ES-I3 (cell line): Measurements from ENCODE around the gene GK.
"Not testable (repeated sequence)": the region's sequence is repeated elsewhere in the genome, so short reads cannot be mapped to it uniquely, and the experiment has no call there.

Source experiments
- H3K36me3 ChIP-seq: 2 replicates; pipeline ENCODE4 v1.6.1; 2013; ENCODE audit warnings: mild to moderate bottlenecking, low read length, control low read depth, moderate library complexity; ENCODE audit not compliant: insufficient read depth
- H3K4me1 ChIP-seq: 2 replicates; pipeline ENCODE4 v1.6.1; 2013; ENCODE audit warnings: mild to moderate bottlenecking, control low read depth, low read length; ENCODE audit not compliant: insufficient read depth
- H3K9ac ChIP-seq: 2 replicates; pipeline ENCODE4 v1.6.1; 2013; ENCODE audit warnings: low read depth, mild to moderate bottlenecking, low read length, moderate library complexity
- H3K9me3 ChIP-seq: 2 replicates; pipeline ENCODE4 v1.6.1; 2013; ENCODE audit warnings: mild to moderate bottlenecking, low read length, moderate library complexity; ENCODE audit not compliant: control insufficient read depth, insufficient read depth

GK gene

DNA sequence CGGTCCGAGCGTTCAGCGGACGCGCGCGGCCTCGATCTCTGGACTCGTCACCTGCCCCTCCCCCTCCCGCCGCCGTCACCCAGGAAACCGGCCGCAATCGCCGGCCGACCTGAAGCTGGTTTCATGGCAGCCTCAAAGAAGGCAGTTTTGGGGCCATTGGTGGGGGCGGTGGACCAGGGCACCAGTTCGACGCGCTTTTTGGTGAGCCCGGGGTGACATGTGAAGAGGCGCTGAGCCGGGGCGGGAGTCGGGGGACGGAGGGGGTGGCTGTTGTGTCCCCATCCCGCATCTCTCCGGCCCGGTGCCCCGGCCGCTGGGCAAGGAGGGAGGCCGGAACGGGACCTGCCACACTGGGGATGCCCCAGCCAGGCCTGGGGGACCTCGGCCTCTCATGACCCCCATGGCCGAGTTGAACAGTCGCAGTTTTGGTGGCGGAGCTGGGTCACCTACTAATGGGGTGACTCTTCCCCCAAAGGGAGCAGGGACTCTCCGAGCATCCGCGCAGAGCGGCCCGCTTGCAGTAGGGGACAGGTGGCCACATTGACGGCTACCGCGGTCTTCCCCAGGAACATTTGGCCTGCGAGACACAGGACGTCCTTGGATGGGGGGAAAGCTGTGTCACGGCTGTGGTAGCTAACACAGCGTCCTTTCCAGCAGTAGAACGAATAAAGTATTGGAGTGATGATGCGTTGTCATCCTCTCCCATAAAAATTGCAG lies at the start of gene GK:
GK (plus strand) TSS at position 9 of the 717 bp plus-strand sequence; CDS start at position 124, 115 bp downstream.
- H3K4me1 ChIP-seq = peaks cover 3% of the 10 kb centered on the region; the same call in 1 of the 2 replicates

DNA sequence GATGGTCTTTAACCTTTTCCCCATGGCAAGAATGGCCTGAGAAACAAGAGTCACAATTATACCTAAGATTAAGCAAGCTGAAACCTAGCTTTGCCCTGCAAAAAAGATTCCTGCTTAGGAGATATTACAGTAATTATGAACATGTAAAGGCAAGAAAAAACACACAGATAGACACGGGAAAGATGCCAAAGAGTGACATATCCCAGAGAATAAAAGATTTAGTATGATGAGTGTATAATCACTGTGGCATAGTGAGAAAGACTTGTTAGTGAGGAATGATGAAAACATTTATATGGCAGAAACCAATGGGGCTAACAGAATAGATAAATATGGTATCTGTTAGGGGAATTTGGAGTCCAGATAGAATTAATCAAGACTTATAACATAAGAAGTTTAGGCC lies 46.1 kb upstream of the GK start:
- Histone ChIP-seq H3K36me3 (no peaks in the 10 kb centered on the region), H3K9ac (no peak overlapping the region), H3K9me3 (no peaks in the 10 kb centered on the region), H3K4me1 (peaks cover 9% of the 10 kb centered on the region; the same call in 1 of the 2 replicates)

More for the DNA sequence above, at the start of gene GK:
- H3K9ac ChIP-seq = peak within 1 kb of the TSS; percentile 66
- no peaks in the 10 kb centered on the region for H3K36me3 ChIP-seq
- no peaks in the 10 kb centered on the region for H3K9me3 ChIP-seq

DNA sequence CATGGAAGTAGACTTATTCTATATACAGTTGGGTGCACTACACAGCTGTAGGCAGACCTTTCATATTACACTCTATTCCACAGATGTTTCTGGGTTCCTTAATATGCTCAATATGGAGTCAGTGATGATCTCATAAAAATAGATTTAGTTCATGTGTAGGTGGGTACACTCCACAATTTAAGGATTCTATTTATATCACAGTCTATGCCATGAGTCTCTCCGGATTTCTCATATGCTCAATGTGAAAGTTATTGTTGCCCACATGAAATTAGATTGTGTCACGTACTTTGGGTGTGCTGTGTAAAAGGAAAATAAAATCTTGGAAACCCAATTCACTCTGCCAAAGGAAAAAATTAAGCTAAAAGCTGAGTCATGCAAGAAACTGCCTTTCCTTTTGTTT lies 43.2 kb upstream of the GK start:
- Histone ChIP-seq H3K4me1 (peaks cover 9% of the 10 kb centered on the region; the same call in 1 of the 2 replicates), H3K9ac (no peak overlapping the region), H3K36me3 (no peaks in the 10 kb centered on the region), H3K9me3 (no peaks in the 10 kb centered on the region)

DNA sequence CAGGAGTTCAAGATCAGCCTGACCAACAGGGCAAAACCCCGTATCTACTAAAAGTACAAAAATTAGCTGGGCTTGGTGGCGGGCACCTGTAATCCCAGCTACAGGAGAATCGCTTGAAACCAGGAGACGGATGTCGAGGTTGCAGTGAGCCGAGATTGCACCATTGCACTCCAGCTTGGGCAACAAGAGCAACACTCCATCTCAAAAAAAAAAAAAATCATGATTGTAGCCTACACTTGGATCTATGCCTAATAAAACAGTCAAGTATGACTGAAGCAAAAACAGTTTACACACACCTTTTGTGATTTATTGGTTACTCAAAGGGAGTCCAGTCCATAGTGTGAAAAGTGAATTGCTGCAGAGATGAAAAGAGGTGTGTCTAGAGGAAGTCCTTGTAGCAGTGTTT lies 41.0 kb upstream of the GK start:
- Histone ChIP-seq H3K9me3 (no peaks in the 10 kb centered on the region), H3K9ac (no peak overlapping the region), H3K36me3 (no peaks in the 10 kb centered on the region), H3K4me1 (peaks cover 9% of the 10 kb centered on the region; the same call in 1 of the 2 replicates)

DNA sequence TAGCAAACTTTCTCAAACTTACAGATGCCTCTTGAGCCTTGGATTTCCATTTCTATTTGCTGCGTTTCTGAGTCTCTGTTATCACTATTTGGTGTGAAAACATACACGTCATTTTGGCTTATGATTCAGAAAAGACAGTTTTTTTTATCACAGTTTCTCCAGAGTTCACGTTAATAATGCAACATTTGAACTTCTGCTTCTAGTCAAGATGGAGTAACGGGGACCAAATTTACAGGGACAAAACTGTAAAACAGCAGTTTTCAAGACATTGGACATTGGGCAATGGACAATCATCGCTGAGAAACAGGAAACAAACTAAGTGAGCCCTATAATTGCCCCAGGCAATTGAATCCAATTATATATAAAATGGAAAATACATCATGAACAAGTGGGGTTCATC lies 39.5 kb upstream of the GK start:
- Histone ChIP-seq H3K36me3 (no peaks in the 10 kb centered on the region), H3K9ac (no peak overlapping the region), H3K4me1 (peaks cover 12% of the 10 kb centered on the region; the same call in 1 of the 2 replicates), H3K9me3 (no peaks in the 10 kb centered on the region)

DNA sequence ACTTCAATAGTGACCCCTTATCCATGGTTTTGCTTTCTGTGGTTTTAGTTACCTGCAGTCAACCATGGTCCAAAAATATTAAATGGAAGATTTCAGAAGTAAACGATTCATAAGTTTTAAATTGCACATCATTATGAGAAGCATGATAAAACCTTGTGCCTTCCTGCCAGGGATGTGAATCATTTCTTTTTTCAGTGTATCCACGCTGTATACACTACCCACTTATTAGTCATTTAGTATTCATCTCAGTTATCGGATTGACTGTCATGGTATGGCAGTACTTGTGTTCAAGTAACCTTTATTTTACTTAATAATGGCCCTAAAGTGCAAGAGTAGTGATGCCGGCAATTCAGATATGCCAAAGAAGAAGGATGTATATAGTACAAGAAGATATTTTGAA lies 38.0 kb upstream of the GK start:
- peaks cover 7% of the 10 kb centered on the region; the same call in 1 of the 2 replicates for H3K4me1 ChIP-seq
- H3K9ac ChIP-seq = no peak overlapping the region

DNA sequence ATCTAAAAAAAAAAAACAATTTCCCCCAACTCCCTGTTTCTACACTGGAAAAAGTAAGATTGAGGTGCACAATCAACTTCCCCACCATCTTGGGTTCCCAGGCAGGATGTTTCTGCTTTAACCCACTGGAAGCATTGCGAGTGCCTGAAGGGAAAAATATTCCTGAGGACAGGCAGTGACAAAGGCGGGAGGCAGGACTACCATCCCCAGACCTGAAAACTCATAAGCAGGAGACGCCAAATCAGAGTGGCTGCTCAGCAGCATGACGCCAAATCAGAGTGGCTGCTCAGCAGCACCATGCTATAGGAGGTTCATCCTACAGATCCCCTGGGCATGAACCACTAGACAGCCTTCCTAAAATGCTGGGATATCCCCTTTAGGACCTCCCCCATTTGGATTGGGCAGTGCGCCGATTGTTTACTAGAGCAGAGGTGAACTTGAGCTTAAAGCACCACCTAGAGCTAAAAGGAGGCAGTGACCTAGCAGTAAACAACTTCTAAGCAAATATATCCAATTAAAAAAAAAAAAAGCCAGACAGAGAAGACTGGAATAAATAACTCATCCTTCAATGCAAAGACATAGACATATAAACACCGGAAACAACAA lies 35.0 kb upstream of the GK start:
- H3K9ac ChIP-seq = peak overlapping the region; percentile 22; the same call in 1 of the 2 replicates

More for the DNA sequence above, 38.0 kb upstream of the GK start:
- Histone ChIP-seq H3K36me3 (no peaks in the 10 kb centered on the region), H3K9me3 (no peaks in the 10 kb centered on the region)

DNA sequence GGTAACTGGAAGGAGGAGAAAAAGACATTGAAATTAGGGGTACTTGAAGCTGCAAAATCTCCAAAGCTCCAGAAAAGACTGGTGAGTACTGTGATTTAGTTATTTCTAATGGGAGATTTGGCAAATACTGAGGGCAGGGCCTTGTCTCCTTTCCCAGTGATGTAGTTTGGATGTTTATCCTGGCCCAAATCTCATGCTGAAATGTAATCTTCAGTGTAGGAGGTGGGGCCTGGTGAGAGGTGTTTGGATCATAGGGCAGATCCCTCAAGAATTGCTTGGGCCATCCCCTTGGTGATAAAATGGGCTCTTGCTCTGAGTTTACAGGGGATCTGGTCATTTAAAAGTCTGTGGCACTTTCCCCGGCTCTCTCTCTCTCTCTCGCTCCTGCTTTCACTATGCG lies 33.1 kb upstream of the GK start:
- Histone ChIP-seq H3K9me3 (peaks cover 13% of the 10 kb centered on the region; the same call in 1 of the 2 replicates), H3K4me1 (0 out of 2 replicates have a peak, but pooled peaks cover 3% of the 10 kb centered on the region), H3K36me3 (no peaks in the 10 kb centered on the region), H3K9ac (no peak overlapping the region)

More for the DNA sequence above, 35.0 kb upstream of the GK start:
- H3K36me3 ChIP-seq = no peaks in the 10 kb centered on the region
- H3K4me1 ChIP-seq = 0 out of 2 replicates have a peak, but pooled peaks cover 3% of the 10 kb centered on the region
- H3K9me3 ChIP-seq = peaks cover 5% of the 10 kb centered on the region; the same call in 1 of the 2 replicates

DNA sequence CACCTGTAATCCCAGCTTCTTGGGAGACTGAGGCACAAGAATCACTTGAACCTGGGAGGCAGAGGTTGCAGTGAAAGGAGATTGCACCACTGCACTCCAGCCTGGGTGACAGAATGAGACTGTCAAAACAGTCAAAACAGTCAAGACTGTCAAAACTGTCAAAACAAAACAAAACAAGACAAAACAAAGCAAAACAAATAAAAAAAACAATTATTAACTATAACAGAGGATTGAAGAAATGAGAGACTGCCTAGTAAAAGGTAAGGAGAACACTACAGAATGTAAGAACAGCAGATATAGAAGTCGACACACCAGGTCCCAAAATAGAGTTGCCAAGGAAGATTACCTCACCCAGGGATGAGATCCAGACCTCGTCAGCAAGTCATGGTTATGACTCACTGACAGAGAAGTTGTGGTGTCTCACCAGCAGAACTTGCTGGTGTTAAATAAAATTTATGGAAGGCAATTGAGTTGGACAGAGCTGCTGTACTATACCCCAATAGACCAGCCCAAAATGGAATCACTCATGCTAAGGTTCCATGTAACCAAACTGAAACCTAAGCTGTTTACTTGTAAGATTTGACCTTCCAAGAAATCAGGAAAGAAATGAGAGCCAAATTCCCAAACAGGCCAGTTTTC lies 32.1 kb upstream of the GK start:
- Histone ChIP-seq H3K36me3 (no peaks in the 10 kb centered on the region), H3K4me1 (0 out of 2 replicates have a peak, but pooled peaks cover 3% of the 10 kb centered on the region), H3K9me3 (peaks cover 14% of the 10 kb centered on the region; the same call in 1 of the 2 replicates), H3K9ac (no peak overlapping the region)

DNA sequence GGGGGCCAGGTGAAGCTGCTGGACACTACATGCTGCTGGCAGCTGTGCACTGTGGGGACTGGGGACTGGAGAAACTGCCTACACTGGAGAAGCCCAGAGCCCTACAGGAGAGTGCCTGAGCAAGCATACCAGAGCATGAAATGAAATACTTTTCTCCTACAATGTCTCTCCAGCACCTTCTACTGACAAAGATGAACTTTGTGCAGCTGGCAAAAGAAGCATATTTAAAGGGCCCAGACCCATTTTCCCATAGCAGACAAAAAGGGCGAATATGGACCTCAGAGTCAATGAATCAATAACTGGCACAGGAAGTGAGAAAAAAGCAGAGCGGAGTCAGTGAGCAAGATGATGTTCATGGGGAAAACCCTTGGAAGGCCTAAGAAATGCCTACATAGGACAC lies 30.9 kb upstream of the GK start:
- Histone ChIP-seq H3K4me1 (0 out of 2 replicates have a peak, but pooled peaks cover 3% of the 10 kb centered on the region), H3K9ac (no peak overlapping the region), H3K36me3 (no peaks in the 10 kb centered on the region), H3K9me3 (peaks cover 14% of the 10 kb centered on the region; the same call in 1 of the 2 replicates)

DNA sequence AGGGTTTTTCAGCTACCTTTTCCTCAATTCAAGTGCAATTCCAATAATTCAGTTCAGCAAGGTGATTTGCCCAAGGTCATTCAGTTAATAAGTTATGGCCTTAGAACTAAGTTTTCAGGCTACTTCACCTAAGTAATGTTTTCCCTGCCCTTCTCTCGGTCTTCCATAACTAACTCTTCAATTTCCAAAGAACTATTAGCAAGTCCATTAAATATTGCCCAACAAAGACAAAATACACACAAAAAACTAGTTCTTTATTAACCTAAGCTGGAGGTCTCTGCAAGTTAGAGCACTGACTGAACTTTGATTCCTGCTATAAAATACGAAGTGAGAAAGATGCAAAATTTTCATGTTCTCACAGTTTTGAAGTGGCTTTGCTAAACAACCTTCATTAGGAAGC lies 26.8 kb upstream of the GK start:
- Histone ChIP-seq H3K9ac (no peak overlapping the region), H3K9me3 (peaks cover 14% of the 10 kb centered on the region; the same call in 1 of the 2 replicates), H3K36me3 (no peaks in the 10 kb centered on the region), H3K4me1 (no peaks in the 10 kb centered on the region)

DNA sequence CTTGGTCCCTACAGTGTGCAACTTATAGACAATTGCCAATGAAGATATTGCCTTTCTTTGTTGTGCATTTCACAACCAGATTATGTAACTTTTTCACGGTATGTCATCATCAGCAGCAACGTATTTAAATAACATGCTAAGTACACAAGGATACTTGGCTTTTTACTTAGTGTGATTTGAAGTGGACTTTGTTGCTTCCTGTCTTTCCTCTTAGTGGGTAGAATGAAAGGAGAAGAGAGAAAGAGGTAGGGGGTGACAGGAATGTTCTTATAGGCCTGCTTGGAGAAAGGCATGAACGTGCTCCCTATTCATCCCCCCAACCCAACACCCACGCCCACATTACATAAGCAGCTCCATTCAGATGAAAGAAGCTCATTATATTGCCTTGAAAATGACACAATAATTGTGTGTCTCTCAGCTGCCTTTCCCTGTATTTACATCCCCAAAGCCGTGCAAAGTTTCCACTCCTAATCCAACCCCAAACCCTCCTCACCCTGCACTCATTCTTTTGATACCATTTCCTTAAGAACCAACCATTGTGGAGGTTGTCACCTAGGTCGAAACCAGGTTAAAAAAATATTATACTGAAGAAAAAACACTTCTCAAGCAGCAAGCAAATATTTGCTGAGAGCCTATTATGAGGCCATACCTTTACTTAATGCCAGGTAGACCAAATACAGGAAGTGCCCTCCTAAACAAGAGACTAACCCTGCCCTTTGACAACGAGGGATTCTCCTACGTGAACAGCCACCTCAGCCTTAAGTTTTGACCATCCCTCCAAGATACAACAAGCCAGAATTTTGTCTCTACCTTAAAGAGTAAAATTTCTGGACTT lies 25.2 kb upstream of the GK start:
- Histone ChIP-seq H3K9me3 (peaks cover 9% of the 10 kb centered on the region; the same call in 1 of the 2 replicates), H3K36me3 (no peaks in the 10 kb centered on the region), H3K9ac (no peak overlapping the region), H3K4me1 (no peaks in the 10 kb centered on the region)

DNA sequence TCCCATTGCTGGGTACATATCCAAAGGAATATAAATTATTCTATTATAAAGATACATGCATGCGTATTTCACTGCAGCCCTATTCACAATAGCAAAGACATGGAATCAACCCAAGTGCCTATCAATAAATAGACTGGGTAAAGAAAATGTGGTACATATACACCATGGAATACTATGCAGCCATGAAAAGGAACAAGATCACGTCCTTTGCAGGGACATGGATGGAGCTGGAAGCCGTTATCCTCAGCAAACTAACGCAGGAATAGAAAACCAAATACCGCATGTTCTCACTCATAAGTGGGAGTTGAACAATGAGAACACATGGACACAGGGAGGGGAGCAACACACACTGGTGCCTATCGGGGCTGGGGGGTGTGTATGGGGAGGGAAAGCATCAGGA lies 19.2 kb upstream of the GK start:
- not testable (repeated sequence) for H3K4me1 ChIP-seq, H3K9ac ChIP-seq, H3K36me3 ChIP-seq, H3K9me3 ChIP-seq

DNA sequence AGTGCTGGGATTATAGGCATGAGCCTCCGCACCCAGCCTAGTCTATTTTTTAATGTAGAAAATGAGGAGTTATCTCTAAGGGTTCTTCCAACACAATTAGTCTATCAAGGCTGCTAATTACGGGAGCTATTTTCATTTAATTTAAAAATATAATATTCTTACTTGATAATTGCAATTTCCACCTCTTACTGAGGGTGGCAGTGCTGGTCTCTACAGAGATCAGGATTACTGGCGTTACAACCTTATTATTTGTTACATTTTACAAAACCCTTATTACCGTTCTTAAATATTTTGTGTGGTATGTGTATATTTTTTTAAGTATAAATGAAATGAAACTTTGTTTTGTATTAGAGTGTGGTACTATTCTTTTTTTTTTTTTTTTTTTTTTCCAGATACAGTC lies 17.6 kb upstream of the GK start:
- Histone ChIP-seq H3K9me3 (no peaks in the 10 kb centered on the region), H3K4me1 (no peaks in the 10 kb centered on the region), H3K36me3 (no peaks in the 10 kb centered on the region), H3K9ac (no peak overlapping the region)
